Omental fat pad (tissue), 4 donors: ENCODE measurements around the gene NUDT21. TPM values are rescaled to one million over a fixed set of nuclear protein-coding genes. Genes with fewer than 3 reads are reported as not detected.

Source experiments
- ATAC-seq: fragments of 150-250 bp; one replicate; pipeline ENCODE4 v1.9.1; 2016; ENCODE audit warnings: mild to moderate bottlenecking, moderate library complexity; ENCODE audit not compliant: low FRiP score
- DNase-seq: peaks from one replicate; pipeline ENCODE4 v3.0.0-alpha.2; 2019; ENCODE audit warnings: low spot score
- total RNA-seq, 4 donors: library from RNA; depleted of rRNA; stranded (reverse); fragments of >200 nt; gene quantifications; one replicate each; pipeline ENCODE4 v1.1.0, GENCODE V29; 2016
- TF ChIP-seq, protein P1 (sequence below), 3 donors: fragments of 450-650 bp; IDR thresholded peaks; one replicate each; pipeline ENCODE4 v1.5.1; 2016 to 2017; ENCODE audit warnings: antibody characterized with exemption in 3 of 3, mild to moderate bottlenecking in 3 of 3, moderate library complexity in 2 of 3

The NUDT21 gene
- total RNA-seq, 4 donors from 2014 or later, result 41.6 to 53.4 (median 46.0) TPM

GRCh38 chr16:56411123-56411522 lies 40.0 kb downstream of the NUDT21 start:
- TF ChIP-seq, protein P1, sequence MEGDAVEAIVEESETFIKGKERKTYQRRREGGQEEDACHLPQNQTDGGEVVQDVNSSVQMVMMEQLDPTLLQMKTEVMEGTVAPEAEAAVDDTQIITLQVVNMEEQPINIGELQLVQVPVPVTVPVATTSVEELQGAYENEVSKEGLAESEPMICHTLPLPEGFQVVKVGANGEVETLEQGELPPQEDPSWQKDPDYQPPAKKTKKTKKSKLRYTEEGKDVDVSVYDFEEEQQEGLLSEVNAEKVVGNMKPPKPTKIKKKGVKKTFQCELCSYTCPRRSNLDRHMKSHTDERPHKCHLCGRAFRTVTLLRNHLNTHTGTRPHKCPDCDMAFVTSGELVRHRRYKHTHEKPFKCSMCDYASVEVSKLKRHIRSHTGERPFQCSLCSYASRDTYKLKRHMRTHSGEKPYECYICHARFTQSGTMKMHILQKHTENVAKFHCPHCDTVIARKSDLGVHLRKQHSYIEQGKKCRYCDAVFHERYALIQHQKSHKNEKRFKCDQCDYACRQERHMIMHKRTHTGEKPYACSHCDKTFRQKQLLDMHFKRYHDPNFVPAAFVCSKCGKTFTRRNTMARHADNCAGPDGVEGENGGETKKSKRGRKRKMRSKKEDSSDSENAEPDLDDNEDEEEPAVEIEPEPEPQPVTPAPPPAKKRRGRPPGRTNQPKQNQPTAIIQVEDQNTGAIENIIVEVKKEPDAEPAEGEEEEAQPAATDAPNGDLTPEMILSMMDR (IDR thresholded peaks at IDR 0.05), result no peak
- no peak for ATAC-seq
- DNase-seq, result no peak

GRCh38 chr16:56409195-56409594 lies 41.9 kb downstream of the NUDT21 start:
- no peak for ATAC-seq
- TF ChIP-seq, protein P1 (IDR thresholded peaks at IDR 0.05), result no peak
- no peak for DNase-seq

- ATAC-seq, result no peak
- TF ChIP-seq, protein P1 (IDR thresholded peaks at IDR 0.05), result no peak
- DNase-seq, result no peak
Measured at GRCh38 chr16:56408379-56409098, 42.6 kb downstream of the NUDT21 start.

GRCh38 chr16:56405977-56406672 lies 45.0 kb downstream of the NUDT21 start:
- no peak for DNase-seq
- no peak for ATAC-seq
- TF ChIP-seq, protein P1 (IDR thresholded peaks at IDR 0.05), result no peak

GRCh38 chr16:56401482-56401881 lies 49.6 kb downstream of the NUDT21 start:
- no peak for DNase-seq
- TF ChIP-seq, protein P1 (IDR thresholded peaks at IDR 0.05), result no peak
- ATAC-seq, result no peak

DNA sequence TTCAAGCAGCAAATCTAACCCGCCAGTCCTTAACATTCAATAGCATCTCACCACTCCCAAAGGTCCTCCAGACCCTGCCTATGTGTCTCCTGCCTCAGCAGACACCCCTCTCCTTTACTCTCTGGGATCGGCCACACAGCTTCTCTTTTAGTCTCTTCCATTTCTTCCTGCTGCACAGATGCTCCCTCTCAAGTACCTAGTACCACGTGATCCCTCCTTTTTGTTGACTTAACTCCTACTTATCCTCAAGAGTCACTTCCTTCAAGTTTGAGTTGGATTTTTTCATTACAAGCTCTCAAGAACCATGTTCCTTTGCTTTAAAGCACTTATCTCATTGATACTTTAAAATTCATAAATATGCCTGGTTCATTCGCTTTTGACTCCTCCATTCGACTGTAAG lies 50.7 kb downstream of the NUDT21 start:
- ATAC-seq, result no peak

More for the DNA sequence above, 50.7 kb downstream of the NUDT21 start:
- TF ChIP-seq, protein P1 (IDR thresholded peaks at IDR 0.05), result no peak
- DNase-seq, result no peak
